Esophagus squamous epithelium (tissue), 5 donors: Measurements from ENCODE around the gene ADAM12. TPM values are rescaled to one million over a fixed set of nuclear protein-coding genes. Genes with fewer than 3 reads are reported as not detected.

Experiments used
- DNase-seq: peaks from one replicate; lab custom pipeline; 2025; lab: John Stamatoyannopoulos, UW
- H3K27ac ChIP-seq, 4 donors: fragments of 200-600 bp; sonication (generic); one replicate each; pipeline ENCODE4 v1.5.1; 2016 to 2019; ENCODE audit warnings: mild to moderate bottlenecking in 1 of 4
- H3K27me3 ChIP-seq, 4 donors: fragments of 200-600 bp; sonication (generic); 1 replicate in 3 of 4; 2 replicates in 1 of 4; pipeline versions ENCODE4 v1.5.1 to v1.6.0; 2017 to 2021; ENCODE audit warnings: antibody characterized with exemption in 1 of 4
- H3K36me3 ChIP-seq, 3 donors: fragments of 200-600 bp; sonication (generic); one replicate each; pipeline ENCODE4 v1.5.1; 2016 to 2019
- H3K4me1 ChIP-seq, 3 donors: fragments of 200-600 bp; sonication (generic); one replicate each; pipeline ENCODE4 v1.5.1; 2017 to 2019
- H3K4me3 ChIP-seq, 4 donors: fragments of 200-600 bp; sonication (generic); 1 replicate in 3 of 4; 2 replicates in 1 of 4; pipeline ENCODE4 v1.5.1; 2016 to 2019; ENCODE audit warnings: mild to moderate bottlenecking in 2 of 4, moderate library complexity in 1 of 4
- H3K9me3 ChIP-seq, 3 donors: fragments of 200-600 bp; sonication (generic); one replicate each; pipeline ENCODE4 v1.5.1; 2016 to 2019
- POLR2A ChIP-seq, 4 donors: fragments of 450-650 bp; IDR thresholded peaks; one replicate each; pipeline ENCODE4 v1.6.1; 2017; ENCODE audit warnings: antibody characterized with exemption in 4 of 4, mild to moderate bottlenecking in 4 of 4, moderate library complexity in 3 of 4
- WGBS, 2 donors: methylation state at CpG; one replicate each; pipeline ENCODE4 v1.1.5; 2018; 5-methylcytosine and 5-hydroxymethylcytosine counted together
- intact Hi-C: fragments of 100-400 bp; cut with DNase I; formaldehyde crosslinking; loops from one replicate; pipeline ENCODE4 v1.15.0; 2022
- total RNA-seq, 4 donors: library from RNA; depleted of rRNA; stranded (reverse); fragments of >200 nt; gene quantifications; one replicate each; pipeline ENCODE4 v1.1.0, GENCODE V29; 2016
- TF ChIP-seq, protein P1 (sequence below), 6 experiments: fragments of 450-650 bp in 4 of 6; fragments of 200-600 bp in 2 of 6; sonication (generic) in 2 of 6; IDR thresholded peaks; one replicate each; pipeline ENCODE4 v1.5.1; 2016 to 2019; ENCODE audit warnings: antibody characterized with exemption in 6 of 6, mild to moderate bottlenecking in 4 of 6, moderate library complexity in 4 of 6
- donor health status: DM: yes; HTN: yes; CAD: no.

ADAM12 gene
- total RNA-seq, 4 donors from 2014 or later, result 0.57 to 1.1 (median 0.76) TPM; not detected in 1

DNA sequence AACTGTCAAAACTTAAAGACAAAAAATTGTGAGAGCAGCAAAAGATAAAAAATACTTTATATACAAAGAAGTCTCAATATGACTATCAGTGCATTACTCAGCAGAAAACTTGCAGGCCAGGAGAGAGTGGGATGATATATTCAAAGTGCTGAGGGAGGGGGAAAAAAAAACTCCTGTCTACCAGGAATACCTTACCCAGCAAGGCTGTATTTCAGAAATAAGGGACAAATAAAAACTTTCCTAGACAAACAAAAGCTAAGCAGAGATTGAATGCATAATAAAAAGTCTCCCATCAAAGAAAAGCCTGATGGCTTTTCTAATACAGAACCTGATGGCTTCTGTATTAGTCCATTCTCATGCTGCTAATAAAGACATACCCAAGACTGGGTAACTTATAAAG lies 31.1 kb downstream of the ADAM12 start:
- DNase-seq, result no peak
- H3K9me3 ChIP-seq, result peaks cover 0 to 36% (median 0%) of the 10 kb centered on the region in 3 donors
- intact Hi-C loops, result no loop called here
- H3K27ac ChIP-seq, result no peak overlapping the region
- no peaks in the 10 kb centered on the region for H3K27me3 ChIP-seq
- no peaks in the 10 kb centered on the region for H3K4me1 ChIP-seq
- TF ChIP-seq, protein P1, sequence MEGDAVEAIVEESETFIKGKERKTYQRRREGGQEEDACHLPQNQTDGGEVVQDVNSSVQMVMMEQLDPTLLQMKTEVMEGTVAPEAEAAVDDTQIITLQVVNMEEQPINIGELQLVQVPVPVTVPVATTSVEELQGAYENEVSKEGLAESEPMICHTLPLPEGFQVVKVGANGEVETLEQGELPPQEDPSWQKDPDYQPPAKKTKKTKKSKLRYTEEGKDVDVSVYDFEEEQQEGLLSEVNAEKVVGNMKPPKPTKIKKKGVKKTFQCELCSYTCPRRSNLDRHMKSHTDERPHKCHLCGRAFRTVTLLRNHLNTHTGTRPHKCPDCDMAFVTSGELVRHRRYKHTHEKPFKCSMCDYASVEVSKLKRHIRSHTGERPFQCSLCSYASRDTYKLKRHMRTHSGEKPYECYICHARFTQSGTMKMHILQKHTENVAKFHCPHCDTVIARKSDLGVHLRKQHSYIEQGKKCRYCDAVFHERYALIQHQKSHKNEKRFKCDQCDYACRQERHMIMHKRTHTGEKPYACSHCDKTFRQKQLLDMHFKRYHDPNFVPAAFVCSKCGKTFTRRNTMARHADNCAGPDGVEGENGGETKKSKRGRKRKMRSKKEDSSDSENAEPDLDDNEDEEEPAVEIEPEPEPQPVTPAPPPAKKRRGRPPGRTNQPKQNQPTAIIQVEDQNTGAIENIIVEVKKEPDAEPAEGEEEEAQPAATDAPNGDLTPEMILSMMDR (IDR thresholded peaks at IDR 0.05), result no peak
- TF ChIP-seq POLR2A (IDR thresholded peaks at IDR 0.05), result no peak
- no peaks in the 10 kb centered on the region for H3K36me3 ChIP-seq
- no peak overlapping the region for H3K4me3 ChIP-seq

DNA sequence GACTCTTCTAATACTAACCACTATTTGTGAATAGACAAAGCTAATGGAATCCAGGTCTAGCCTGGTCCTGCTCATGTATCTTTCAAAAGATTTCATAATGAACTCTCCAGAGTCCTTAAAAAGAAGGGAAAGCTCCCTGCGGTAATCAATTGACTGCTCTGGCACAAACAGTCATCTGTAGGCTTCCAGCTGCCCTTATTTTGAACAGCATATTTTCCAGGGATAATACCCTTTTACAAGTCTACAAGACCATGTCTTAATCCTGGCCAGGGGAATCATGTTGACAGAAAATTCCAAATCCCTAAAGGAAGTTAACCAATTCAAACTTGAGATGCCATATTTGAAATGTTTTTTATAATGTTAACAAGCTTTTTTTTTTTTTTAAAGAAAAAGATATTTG lies 34.6 kb downstream of the ADAM12 start:
- intact Hi-C loops, result no loop called here
- 32 to 89% methylated on average over 1 of the region's 1 CpG for WGBS, 2 donors
- H3K36me3 ChIP-seq, result no peaks in the 10 kb centered on the region
- no peak overlapping the region for H3K27ac ChIP-seq
- TF ChIP-seq POLR2A (IDR thresholded peaks at IDR 0.05), result no peak
- TF ChIP-seq, protein P1 (IDR thresholded peaks at IDR 0.05), result no peak
- no peak overlapping the region for H3K4me3 ChIP-seq
- no peaks in the 10 kb centered on the region for H3K27me3 ChIP-seq
- no peak for DNase-seq
- no peaks in the 10 kb centered on the region for H3K4me1 ChIP-seq
- H3K9me3 ChIP-seq, result peaks cover 0 to 24% (median 0%) of the 10 kb centered on the region in 3 donors

DNA sequence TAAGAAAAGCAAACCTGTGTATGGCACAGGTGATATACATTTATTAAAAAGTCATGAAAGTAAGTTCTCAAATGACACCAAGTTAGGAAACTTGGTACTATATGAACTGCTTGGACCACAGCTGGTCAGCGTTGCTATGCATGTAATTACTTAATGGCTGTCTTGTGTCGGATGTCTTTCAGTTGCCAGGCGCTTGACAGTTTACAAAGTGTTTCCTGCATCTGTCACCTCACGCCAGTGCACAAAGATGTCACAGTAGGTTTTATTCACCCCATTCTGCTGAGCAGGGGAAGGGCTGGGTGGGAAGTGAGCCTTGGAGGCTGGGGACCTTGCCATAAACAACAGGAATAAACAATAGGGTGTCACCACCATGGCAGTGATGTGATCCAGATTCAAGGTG lies 35.8 kb downstream of the ADAM12 start:
- Histone ChIP-seq H3K4me3 (no peak overlapping the region), H3K27ac (no peak overlapping the region), H3K4me1 (no peaks in the 10 kb centered on the region), H3K9me3 (peaks cover 0 to 17% (median 0%) of the 10 kb centered on the region in 3 donors), H3K36me3 (no peaks in the 10 kb centered on the region), H3K27me3 (no peaks in the 10 kb centered on the region)
- intact Hi-C loops, result no loop called here
- DNase-seq, result no peak
- 75 to 85% methylated on average over 4 of the region's 4 CpGs for WGBS, 2 donors
- no peak for TF ChIP-seq POLR2A (IDR thresholded peaks at IDR 0.05)
- TF ChIP-seq, protein P1 (IDR thresholded peaks at IDR 0.05), result no peak

DNA sequence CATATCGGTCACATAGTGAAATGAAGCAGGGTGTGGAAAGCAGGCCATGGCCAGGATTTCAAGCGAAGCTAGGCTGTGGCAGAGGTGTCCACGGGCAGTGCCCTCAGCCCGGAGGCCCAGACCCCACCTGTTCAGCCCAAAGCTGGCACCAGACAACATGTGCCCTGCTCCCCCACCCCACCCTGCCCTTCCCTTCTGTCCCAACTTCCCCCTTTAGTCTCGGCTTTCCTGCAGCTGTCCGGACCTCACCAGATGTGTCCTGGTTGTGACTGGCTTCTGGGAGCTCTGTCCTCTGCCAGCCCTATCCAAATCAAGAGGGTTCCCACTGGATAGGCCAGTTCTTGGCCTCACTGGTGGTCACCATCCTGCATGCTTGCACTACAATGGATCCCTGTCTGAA lies 37.3 kb downstream of the ADAM12 start:
- 87% methylated on average over 4 of the region's 6 CpGs; no CpG with 5 or more reads in 1 of the 2 donors for WGBS, 2 donors
- Histone ChIP-seq H3K36me3 (no peaks in the 10 kb centered on the region), H3K27me3 (no peaks in the 10 kb centered on the region), H3K4me3 (no peak overlapping the region), H3K9me3 (peaks cover 0 to 5% (median 0%) of the 10 kb centered on the region in 3 donors), H3K27ac (no peak overlapping the region), H3K4me1 (no peaks in the 10 kb centered on the region)
- no peak for TF ChIP-seq POLR2A (IDR thresholded peaks at IDR 0.05)
- TF ChIP-seq, protein P1 (IDR thresholded peaks at IDR 0.05), result no peak
- intact Hi-C loops, result no loop called here
- no peak for DNase-seq

DNA sequence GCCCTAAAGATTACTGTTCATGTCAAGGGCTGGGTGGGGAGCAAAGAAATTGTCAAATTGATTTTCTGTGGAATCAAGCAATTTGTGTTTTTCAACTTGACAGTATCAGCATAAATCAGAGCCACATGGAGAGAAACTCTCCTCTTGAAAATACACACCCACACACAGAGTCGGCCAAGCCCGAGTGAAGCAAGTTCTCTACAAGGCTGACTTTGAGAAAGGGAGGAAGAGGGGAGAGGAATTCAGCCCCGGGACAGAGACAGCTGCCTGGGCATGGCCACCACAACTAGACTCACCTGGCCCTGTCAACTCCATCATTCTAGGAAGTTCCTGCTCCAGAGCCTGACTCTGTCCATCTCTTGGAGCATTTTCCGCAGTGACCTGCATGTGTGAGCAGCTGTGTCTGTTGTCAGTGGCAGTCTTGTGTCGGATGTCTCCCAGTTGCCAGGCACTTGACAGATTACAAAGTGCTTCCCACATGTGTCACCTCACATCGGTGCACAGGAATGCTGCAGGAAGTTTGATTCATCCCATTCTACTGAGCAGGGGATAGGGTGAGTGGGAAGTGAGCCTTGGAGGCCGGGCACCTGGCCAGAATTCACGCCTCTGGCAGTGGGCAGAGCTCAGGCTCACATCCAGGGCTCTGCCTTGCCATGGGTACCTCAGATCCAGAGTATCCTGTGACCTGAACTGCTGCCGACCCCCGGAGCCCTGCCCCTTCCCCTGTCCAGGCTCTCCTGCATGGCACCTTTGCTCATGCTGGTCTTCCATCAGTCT lies 37.9 kb downstream of the ADAM12 start:
- no peaks in the 10 kb centered on the region for H3K4me1 ChIP-seq
- TF ChIP-seq, protein P1 (IDR thresholded peaks at IDR 0.05), result no peak
- TF ChIP-seq POLR2A (IDR thresholded peaks at IDR 0.05), result no peak
- no peaks in the 10 kb centered on the region for H3K27me3 ChIP-seq
- intact Hi-C loops, result no loop called here
- H3K9me3 ChIP-seq, result no peaks in the 10 kb centered on the region
- H3K27ac ChIP-seq, result no peak overlapping the region
- H3K4me3 ChIP-seq, result no peak overlapping the region
- 38 to 54% methylated on average over 5 of the region's 10 CpGs for WGBS, 2 donors
- no peak for DNase-seq
- H3K36me3 ChIP-seq, result no peaks in the 10 kb centered on the region
